Measurements from ENCODE around the gene PRDM7. TPM values are rescaled to one million over a fixed set of nuclear protein-coding genes. Genes with fewer than 3 reads are reported as not detected.

The PRDM7 gene
- total RNA-seq, 1 experiment from 2014 or later: not detected

DNA sequence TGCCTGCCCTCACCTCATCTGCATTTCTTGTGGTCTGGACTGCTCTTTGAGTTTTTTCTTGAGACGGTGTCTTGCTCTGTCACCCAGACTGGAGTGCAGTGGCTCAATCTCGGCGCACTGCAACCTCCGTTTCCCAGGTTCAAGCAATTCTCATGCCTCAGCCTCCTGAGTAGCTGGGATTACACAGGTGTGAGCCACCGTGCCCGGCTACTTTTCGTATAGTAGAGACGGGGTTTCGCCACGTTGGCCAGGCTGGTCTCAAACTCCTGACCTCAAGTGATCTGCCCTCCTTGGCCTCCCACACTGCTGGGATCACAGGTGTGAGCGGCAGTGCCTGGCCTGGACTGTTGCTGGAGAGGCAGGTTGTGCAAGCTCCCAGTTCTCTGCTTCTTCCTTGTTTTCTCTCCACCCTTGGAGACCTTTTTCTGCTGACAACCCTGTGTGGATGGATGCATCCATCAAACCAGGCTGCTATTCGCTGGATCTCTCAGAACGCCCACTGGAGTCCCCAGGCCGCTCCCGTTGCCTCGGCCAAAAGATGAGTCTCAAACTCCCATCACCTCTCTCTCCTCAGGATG, 35.1 kb downstream of the PRDM7 start:
- intact Hi-C loops (cut with micrococcal nuclease; ENCODE audit: unreplicated experiment): no loop called here
- Histone ChIP-seq H3K9me3 (ENCODE audit: low read depth, low read length, poor library complexity, severe bottlenecking) (no peaks in the 10 kb centered on the region), H3K4me1 (ENCODE audit: insufficient read depth, low read length, poor library complexity, severe bottlenecking) (peaks cover 4% of the 10 kb centered on the region), H3K36me3 (ENCODE audit: insufficient read depth, low read length, poor library complexity, severe bottlenecking) (peaks cover 28% of the 10 kb centered on the region), H3K4me3 (ENCODE audit: low read depth, low read length, poor library complexity, severe bottlenecking) (no peak overlapping the region), H3K27ac (ENCODE audit: low read depth, low read length, poor library complexity, severe bottlenecking) (no peak overlapping the region), H3K27me3 (replicated peaks; ENCODE audit: insufficient read depth, low read depth, low read length, poor library complexity) (no peaks in the 10 kb centered on the region)
- ChIA-PET POLR2A (ENCODE audit: low non-redundant PET) (no interaction called here), CTCF (no interaction called here)
- no peak for DNase-seq (ENCODE audit: low spot score)
- no TSS peak for BruUV-seq (replicated peaks)
- no peak for TF ChIP-seq EZH2 (IDR thresholded peaks at IDR 0.05; ENCODE audit: borderline replicate concordance, low read depth, low read length, poor library complexity, severe bottlenecking)
- TF ChIP-seq, protein P1, sequence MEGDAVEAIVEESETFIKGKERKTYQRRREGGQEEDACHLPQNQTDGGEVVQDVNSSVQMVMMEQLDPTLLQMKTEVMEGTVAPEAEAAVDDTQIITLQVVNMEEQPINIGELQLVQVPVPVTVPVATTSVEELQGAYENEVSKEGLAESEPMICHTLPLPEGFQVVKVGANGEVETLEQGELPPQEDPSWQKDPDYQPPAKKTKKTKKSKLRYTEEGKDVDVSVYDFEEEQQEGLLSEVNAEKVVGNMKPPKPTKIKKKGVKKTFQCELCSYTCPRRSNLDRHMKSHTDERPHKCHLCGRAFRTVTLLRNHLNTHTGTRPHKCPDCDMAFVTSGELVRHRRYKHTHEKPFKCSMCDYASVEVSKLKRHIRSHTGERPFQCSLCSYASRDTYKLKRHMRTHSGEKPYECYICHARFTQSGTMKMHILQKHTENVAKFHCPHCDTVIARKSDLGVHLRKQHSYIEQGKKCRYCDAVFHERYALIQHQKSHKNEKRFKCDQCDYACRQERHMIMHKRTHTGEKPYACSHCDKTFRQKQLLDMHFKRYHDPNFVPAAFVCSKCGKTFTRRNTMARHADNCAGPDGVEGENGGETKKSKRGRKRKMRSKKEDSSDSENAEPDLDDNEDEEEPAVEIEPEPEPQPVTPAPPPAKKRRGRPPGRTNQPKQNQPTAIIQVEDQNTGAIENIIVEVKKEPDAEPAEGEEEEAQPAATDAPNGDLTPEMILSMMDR (conservative IDR thresholded peaks at IDR 0.05; ENCODE audit: low read depth, low read length): no peak

DNA sequence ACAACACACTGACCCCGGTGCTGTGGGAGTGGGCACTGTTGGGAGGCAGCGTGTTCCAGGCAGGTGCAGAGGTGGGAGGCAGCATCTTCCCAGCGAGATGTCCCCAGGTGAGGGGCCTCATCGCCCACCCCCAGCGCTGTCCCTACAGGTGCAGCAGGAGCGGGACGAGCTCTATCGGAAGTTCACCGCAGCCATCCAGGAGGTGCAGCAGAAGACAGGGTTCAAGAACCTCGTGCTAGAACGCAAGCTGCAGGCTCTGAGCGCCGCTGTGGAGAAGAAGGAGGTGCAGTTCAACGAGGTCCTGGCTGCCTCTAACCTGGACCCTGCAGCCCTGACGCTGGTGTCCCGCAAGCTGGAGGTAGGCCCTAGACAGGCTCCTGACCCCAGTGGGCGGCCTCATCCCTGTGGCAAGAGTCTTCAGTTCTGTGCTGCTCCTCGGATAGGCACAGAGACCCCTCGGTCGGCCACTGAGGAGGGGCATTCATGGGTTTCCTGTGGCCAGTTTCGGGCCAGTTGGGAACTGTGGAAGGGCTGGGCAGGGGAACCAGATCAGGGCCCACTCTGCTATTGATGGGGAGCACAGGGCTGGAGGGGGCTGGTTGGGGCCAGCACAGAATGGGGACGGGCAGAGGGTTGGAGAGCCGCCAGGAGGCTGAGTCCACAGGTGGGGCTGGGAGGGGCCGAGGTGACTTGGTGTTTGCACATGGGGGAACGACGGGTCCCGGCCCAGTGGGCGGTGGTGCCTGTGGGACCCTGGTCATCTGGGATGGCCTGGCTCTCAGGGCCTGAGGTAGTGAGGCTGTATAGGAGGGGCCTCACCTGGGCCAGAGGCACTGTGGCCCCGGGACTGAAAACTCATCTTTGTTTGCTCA, 36.7 kb downstream of the PRDM7 start:
- Histone ChIP-seq H3K4me3 (ENCODE audit: low read depth, low read length, poor library complexity, severe bottlenecking) (no peak overlapping the region), H3K9me3 (ENCODE audit: low read depth, low read length, poor library complexity, severe bottlenecking) (no peaks in the 10 kb centered on the region), H3K27me3 (replicated peaks; ENCODE audit: insufficient read depth, low read depth, low read length, poor library complexity) (no peaks in the 10 kb centered on the region), H3K4me1 (ENCODE audit: insufficient read depth, low read length, poor library complexity, severe bottlenecking) (no peaks in the 10 kb centered on the region), H3K36me3 (ENCODE audit: insufficient read depth, low read length, poor library complexity, severe bottlenecking) (peaks cover 42% of the 10 kb centered on the region), H3K27ac (ENCODE audit: low read depth, low read length, poor library complexity, severe bottlenecking) (no peak overlapping the region)
- intact Hi-C loops (cut with micrococcal nuclease; ENCODE audit: unreplicated experiment): no loop called here
- BruUV-seq (replicated peaks): no TSS peak
- ChIA-PET POLR2A (ENCODE audit: low non-redundant PET) (no interaction called here), CTCF (no interaction called here)
- DNase-seq (ENCODE audit: low spot score): no peak
- no peak for TF ChIP-seq EZH2 (IDR thresholded peaks at IDR 0.05; ENCODE audit: borderline replicate concordance, low read depth, low read length, poor library complexity, severe bottlenecking)
- TF ChIP-seq, protein P1 (conservative IDR thresholded peaks at IDR 0.05; ENCODE audit: low read depth, low read length): no peak

DNA sequence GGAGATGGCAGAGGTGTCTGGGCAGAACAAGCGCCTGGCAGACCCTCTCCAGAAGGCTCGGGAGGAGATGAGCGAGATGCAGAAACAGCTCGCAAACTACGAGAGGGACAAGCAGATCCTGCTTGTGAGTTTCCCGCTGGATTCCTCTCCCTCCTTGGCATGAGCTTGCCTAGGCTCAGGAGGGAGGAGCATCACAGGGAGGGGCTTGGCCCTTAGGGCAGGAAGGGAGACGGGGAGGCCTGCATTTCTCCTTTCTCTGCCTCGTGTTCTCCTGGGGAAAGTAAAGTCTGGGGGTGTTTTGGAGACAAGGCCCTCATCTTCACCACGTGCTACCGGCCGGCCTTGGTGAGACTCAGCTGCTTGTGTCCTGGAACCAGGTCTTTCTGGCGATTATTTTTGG, 39.9 kb downstream of the PRDM7 start:
- Histone ChIP-seq H3K4me3 (ENCODE audit: low read depth, low read length, poor library complexity, severe bottlenecking) (no peak overlapping the region), H3K4me1 (ENCODE audit: insufficient read depth, low read length, poor library complexity, severe bottlenecking) (no peaks in the 10 kb centered on the region), H3K27me3 (replicated peaks; ENCODE audit: insufficient read depth, low read depth, low read length, poor library complexity) (no peaks in the 10 kb centered on the region), H3K36me3 (ENCODE audit: insufficient read depth, low read length, poor library complexity, severe bottlenecking) (peaks cover 39% of the 10 kb centered on the region), H3K27ac (ENCODE audit: low read depth, low read length, poor library complexity, severe bottlenecking) (no peak overlapping the region), H3K9me3 (ENCODE audit: low read depth, low read length, poor library complexity, severe bottlenecking) (no peaks in the 10 kb centered on the region)
- BruUV-seq (replicated peaks): no TSS peak
- TF ChIP-seq EZH2 (IDR thresholded peaks at IDR 0.05; ENCODE audit: borderline replicate concordance, low read depth, low read length, poor library complexity, severe bottlenecking): no peak
- TF ChIP-seq, protein P1 (conservative IDR thresholded peaks at IDR 0.05; ENCODE audit: low read depth, low read length): no peak
- ChIA-PET CTCF (no interaction called here), POLR2A (ENCODE audit: low non-redundant PET) (no interaction called here)
- no peak for DNase-seq (ENCODE audit: low spot score)
- intact Hi-C loops (cut with micrococcal nuclease; ENCODE audit: unreplicated experiment): no loop called here

Data from A673 (cell line).